OCI-LY7 (cell line): ENCODE data around the gene POLR2L.

Experiments
- CTCF ChIP-seq: fragments of 200-600 bp; sonication (generic); conservative IDR thresholded peaks from 2 replicates; pipeline ENCODE4 v1.5.1; 2014; ENCODE audit warnings: mild to moderate bottlenecking, antibody characterized with exemption, low read length, moderate library complexity, mixed read lengths
- EZH2phosphoT487 ChIP-seq: fragments of 200-600 bp; sonication (generic); IDR thresholded peaks from 2 replicates; pipeline ENCODE4 v1.6.1; 2018; ENCODE audit warnings: low read depth, borderline replicate concordance, mild to moderate bottlenecking, mixed run types, antibody characterized with exemption, low read length, moderate library complexity, mixed read lengths

DNA sequence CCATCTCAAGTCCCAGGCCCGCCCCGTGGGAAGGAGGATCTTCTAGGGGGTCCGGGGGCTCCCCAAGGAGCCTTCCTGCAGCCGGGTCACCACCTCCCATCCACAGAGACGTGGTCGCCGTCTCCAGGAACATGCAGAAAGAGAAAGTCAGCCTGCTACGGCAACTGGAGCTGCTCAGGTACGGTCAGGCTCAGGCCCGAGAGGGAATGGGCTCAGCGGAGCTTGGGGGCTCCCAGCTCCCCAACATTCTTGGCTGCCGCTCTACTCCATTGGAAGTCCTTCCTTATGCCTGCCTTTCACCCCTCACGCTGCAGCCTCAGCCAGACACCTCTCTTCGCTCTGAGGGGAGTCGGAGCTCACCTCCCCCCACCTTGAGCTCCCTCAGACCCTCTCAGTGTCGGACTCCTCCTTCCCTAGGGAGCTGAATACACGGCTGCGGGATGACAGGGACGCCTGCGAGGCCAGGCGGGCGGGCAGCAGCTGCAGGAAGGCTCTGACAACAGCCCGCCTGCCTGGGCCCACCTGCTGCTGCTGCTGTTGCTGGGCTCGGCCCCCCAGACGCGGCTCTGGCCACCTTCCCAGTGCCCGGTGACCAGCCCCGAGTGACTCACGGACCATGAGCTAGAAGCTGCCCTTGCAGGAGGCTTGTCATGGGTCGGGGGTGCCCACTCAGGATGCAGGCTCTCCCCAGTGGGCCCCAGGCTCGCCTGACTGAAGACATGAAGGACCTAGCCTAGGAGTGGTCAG is 11.0 kb downstream of the POLR2L start:
- TF ChIP-seq CTCF (no peak), EZH2phosphoT487 (no peak)
